ENCODE measurements around the gene GPRC5C. TPM values are rescaled to one million over a fixed set of nuclear protein-coding genes. Genes with fewer than 3 reads are reported as not detected.

GPRC5C gene
- polyA plus RNA-seq, 1 donor from 2014 or later = 12.8 TPM

DNA sequence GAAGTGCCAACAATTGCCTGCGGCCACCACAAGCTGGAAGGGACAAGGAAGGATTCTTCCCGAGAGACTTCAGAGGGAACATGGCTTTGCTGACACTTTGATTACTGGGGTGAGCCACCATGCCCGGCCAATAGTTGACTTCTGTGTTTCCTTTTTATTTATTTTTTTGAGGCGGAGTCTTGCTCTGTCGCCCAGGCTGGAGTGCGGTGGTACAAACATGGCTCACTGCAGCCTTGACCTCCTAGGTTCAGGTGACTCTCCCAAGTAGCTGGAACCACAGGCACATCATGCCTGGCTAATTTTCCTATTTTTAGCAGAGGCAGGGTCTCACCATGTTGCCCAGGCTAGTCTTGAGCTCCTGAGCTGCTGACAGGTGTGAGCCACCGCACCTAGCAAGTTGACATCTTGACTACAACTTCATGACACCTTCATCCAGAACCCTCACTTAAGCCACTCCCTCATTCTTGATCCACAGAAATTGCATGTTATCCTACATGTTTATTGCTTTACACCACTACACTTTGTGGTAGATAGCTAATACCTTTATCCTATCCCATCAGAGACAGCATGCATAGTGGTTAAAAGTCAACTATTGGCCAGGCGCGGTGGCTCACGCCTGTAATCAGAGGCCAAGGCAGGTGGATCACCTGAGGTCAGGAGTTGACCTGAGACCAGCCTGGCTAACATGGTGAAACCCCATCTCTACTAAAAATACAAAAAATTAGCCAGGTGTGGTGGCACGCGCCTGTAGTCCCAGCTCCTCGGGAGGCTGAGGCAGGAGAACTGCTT lies 16.1 kb upstream of the GPRC5C start:
- no peak overlapping the region for H2AFZ ChIP-seq (ENCODE audit: low read depth, low read length)
- no peaks in the 10 kb centered on the region for H3F3A ChIP-seq (ENCODE audit: insufficient read depth, low read length, poor library complexity, severe bottlenecking)
- no peaks in the 10 kb centered on the region for H3K9me2 ChIP-seq (ENCODE audit: insufficient read depth, low read length)
- no peak overlapping the region for H3K9ac ChIP-seq (ENCODE audit: low read length)
- H3K4me3 ChIP-seq (ENCODE audit: low read length) = no peak overlapping the region
- H3K9me3 ChIP-seq (ENCODE audit: low read length) = no peaks in the 10 kb centered on the region
- H3K36me3 ChIP-seq (ENCODE audit: insufficient read depth, low read length) = no peaks in the 10 kb centered on the region
- no peaks in the 10 kb centered on the region for H4K20me1 ChIP-seq (ENCODE audit: insufficient read depth)
- no peak for TF ChIP-seq SMC3 (conservative IDR thresholded peaks at IDR 0.05; ENCODE audit: poor library complexity)
- TF ChIP-seq RAD21 (conservative IDR thresholded peaks at IDR 0.05) = no peak
- TF ChIP-seq EZH2 (IDR thresholded peaks at IDR 0.05; ENCODE audit: borderline replicate concordance, insufficient read depth, low read length, poor library complexity, severe bottlenecking) = no peak
- no peak for TF ChIP-seq POLR2AphosphoS5 (IDR thresholded peaks at IDR 0.05)
- TF ChIP-seq EP300 (conservative IDR thresholded peaks at IDR 0.05; ENCODE audit: poor library complexity, severe bottlenecking) = no peak
- TF ChIP-seq, protein P1, sequence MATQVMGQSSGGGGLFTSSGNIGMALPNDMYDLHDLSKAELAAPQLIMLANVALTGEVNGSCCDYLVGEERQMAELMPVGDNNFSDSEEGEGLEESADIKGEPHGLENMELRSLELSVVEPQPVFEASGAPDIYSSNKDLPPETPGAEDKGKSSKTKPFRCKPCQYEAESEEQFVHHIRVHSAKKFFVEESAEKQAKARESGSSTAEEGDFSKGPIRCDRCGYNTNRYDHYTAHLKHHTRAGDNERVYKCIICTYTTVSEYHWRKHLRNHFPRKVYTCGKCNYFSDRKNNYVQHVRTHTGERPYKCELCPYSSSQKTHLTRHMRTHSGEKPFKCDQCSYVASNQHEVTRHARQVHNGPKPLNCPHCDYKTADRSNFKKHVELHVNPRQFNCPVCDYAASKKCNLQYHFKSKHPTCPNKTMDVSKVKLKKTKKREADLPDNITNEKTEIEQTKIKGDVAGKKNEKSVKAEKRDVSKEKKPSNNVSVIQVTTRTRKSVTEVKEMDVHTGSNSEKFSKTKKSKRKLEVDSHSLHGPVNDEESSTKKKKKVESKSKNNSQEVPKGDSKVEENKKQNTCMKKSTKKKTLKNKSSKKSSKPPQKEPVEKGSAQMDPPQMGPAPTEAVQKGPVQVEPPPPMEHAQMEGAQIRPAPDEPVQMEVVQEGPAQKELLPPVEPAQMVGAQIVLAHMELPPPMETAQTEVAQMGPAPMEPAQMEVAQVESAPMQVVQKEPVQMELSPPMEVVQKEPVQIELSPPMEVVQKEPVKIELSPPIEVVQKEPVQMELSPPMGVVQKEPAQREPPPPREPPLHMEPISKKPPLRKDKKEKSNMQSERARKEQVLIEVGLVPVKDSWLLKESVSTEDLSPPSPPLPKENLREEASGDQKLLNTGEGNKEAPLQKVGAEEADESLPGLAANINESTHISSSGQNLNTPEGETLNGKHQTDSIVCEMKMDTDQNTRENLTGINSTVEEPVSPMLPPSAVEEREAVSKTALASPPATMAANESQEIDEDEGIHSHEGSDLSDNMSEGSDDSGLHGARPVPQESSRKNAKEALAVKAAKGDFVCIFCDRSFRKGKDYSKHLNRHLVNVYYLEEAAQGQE (IDR thresholded peaks at IDR 0.05; ENCODE audit: borderline replicate concordance) = no peak
- TF ChIP-seq TAF1 (IDR thresholded peaks at IDR 0.05; ENCODE audit: low read depth) = no peak
- TF ChIP-seq MXI1 (conservative IDR thresholded peaks at IDR 0.05; ENCODE audit: poor library complexity, severe bottlenecking) = no peak
- TF ChIP-seq, protein P2, sequence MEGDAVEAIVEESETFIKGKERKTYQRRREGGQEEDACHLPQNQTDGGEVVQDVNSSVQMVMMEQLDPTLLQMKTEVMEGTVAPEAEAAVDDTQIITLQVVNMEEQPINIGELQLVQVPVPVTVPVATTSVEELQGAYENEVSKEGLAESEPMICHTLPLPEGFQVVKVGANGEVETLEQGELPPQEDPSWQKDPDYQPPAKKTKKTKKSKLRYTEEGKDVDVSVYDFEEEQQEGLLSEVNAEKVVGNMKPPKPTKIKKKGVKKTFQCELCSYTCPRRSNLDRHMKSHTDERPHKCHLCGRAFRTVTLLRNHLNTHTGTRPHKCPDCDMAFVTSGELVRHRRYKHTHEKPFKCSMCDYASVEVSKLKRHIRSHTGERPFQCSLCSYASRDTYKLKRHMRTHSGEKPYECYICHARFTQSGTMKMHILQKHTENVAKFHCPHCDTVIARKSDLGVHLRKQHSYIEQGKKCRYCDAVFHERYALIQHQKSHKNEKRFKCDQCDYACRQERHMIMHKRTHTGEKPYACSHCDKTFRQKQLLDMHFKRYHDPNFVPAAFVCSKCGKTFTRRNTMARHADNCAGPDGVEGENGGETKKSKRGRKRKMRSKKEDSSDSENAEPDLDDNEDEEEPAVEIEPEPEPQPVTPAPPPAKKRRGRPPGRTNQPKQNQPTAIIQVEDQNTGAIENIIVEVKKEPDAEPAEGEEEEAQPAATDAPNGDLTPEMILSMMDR (IDR thresholded peaks at IDR 0.05; ENCODE audit: poor library complexity, severe bottlenecking) = no peak
- no peak overlapping the region for H3K4me2 ChIP-seq (ENCODE audit: low read length)
- H3K27me3 ChIP-seq (ENCODE audit: insufficient read depth, low read depth, low read length) = no peaks in the 10 kb centered on the region
- H3K79me2 ChIP-seq (replicated peaks; ENCODE audit: insufficient read depth, low read length) = no peaks in the 10 kb centered on the region
- no peak overlapping the region for H3K27ac ChIP-seq (ENCODE audit: low read length)

DNA sequence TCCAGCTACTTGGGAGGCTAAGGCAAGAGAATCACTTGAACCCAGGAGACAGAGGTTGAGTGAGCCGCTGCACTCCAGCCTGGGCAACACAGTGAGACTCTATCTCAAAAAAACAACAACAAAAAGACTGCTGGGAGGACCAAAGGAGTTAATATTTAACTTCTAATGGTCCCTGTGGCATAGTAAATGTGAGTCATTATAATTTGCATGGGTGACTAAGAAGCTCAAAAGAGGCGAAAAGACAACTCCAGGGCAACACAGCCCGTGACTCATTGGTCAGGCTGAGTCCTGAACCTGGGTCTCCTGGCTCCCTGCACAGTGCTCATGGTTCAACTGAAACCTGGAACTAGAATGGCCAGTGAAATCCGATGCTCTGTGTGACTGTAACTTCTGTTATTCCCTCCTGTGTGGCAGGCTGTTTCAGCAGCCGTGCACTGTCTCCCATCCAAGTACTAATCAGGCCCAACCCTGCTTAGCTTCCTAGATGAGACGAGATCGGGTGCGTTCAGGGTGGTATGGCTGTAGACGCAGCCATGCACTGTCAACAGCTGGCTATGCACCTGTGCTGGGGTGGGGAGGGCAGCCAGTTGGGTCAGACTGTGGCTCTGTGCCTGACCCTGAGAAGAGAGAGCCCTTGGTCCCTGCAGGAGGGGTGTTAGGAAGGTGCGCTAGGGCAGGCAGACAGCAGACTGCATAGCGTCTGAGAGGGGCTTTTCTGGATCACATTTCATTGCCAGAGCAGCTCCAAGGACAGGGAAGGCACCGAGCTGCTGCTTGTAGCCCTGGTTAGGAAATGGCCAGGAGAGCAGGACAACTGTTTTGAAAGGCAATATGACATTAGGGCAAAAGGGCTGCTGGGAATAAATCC lies 14.5 kb upstream of the GPRC5C start:
- H3K4me2 ChIP-seq (ENCODE audit: low read length) = no peak overlapping the region
- H3F3A ChIP-seq (ENCODE audit: insufficient read depth, low read length, poor library complexity, severe bottlenecking) = no peaks in the 10 kb centered on the region

More for the DNA sequence above, 14.5 kb upstream of the GPRC5C start:
- no peaks in the 10 kb centered on the region for H3K79me2 ChIP-seq (replicated peaks; ENCODE audit: insufficient read depth, low read length)
- no peaks in the 10 kb centered on the region for H3K9me3 ChIP-seq (ENCODE audit: low read length)
- H3K9me2 ChIP-seq (ENCODE audit: insufficient read depth, low read length) = no peaks in the 10 kb centered on the region
- H3K36me3 ChIP-seq (ENCODE audit: insufficient read depth, low read length) = no peaks in the 10 kb centered on the region
- TF ChIP-seq RAD21 (conservative IDR thresholded peaks at IDR 0.05) = no peak
- TF ChIP-seq POLR2AphosphoS5 (IDR thresholded peaks at IDR 0.05) = no peak
- TF ChIP-seq EZH2 (IDR thresholded peaks at IDR 0.05; ENCODE audit: borderline replicate concordance, insufficient read depth, low read length, poor library complexity, severe bottlenecking) = no peak
- no peak for TF ChIP-seq EP300 (conservative IDR thresholded peaks at IDR 0.05; ENCODE audit: poor library complexity, severe bottlenecking)
- TF ChIP-seq, protein P2 (IDR thresholded peaks at IDR 0.05; ENCODE audit: poor library complexity, severe bottlenecking) = no peak
- TF ChIP-seq, protein P1 (IDR thresholded peaks at IDR 0.05; ENCODE audit: borderline replicate concordance) = no peak
- no peak for TF ChIP-seq MXI1 (conservative IDR thresholded peaks at IDR 0.05; ENCODE audit: poor library complexity, severe bottlenecking)
- TF ChIP-seq SMC3 (conservative IDR thresholded peaks at IDR 0.05; ENCODE audit: poor library complexity) = no peak
- no peaks in the 10 kb centered on the region for H3K27me3 ChIP-seq (ENCODE audit: insufficient read depth, low read depth, low read length)
- H2AFZ ChIP-seq (ENCODE audit: low read depth, low read length) = no peak overlapping the region
- H3K4me3 ChIP-seq (ENCODE audit: low read length) = no peak overlapping the region
- no peaks in the 10 kb centered on the region for H4K20me1 ChIP-seq (ENCODE audit: insufficient read depth)
- H3K9ac ChIP-seq (ENCODE audit: low read length) = no peak overlapping the region
- no peak overlapping the region for H3K27ac ChIP-seq (ENCODE audit: low read length)

Measured in neural cell (in vitro differentiated cells).